ENCODE results near the gene RAB11FIP2.

RAB11FIP2 gene

GRCh38 chr10:118045837-118046394 lies 825 bp downstream of the RAB11FIP2 start:
- Mint-ChIP-seq H3K27ac (peak overlapping the region; percentile 88), H3K4me3 (peak overlapping the region; percentile 90), H3K9me3 (no peaks in the 10 kb centered on the region), H3K4me1 (peaks cover 16% of the 10 kb centered on the region), H3K36me3 (no peaks in the 10 kb centered on the region), H3K27me3 (no peaks in the 10 kb centered on the region)
- peak; percentile 12 for ATAC-seq (ENCODE audit: low read depth)
- peak in 1 of 2 donors; percentile 19 for DNase-seq (ENCODE audit: low spot score in 2 of 2)

- Mint-ChIP-seq H3K36me3 (no peaks in the 10 kb centered on the region), H3K4me3 (peak overlapping the region; percentile 90), H3K9me3 (no peaks in the 10 kb centered on the region), H3K27ac (peak overlapping the region; percentile 88), H3K27me3 (no peaks in the 10 kb centered on the region), H3K4me1 (peaks cover 16% of the 10 kb centered on the region)
- DNase-seq (ENCODE audit: low spot score in 2 of 2), result no peak
- ATAC-seq (ENCODE audit: low read depth), result no peak
These were observed 1.4 kb downstream of the RAB11FIP2 start for GRCh38 chr10:118045158-118045836.

GRCh38 chr10:118042827-118043242 lies 3.9 kb downstream of the RAB11FIP2 start:
- Mint-ChIP-seq H3K36me3 (peaks cover 7% of the 10 kb centered on the region), H3K9me3 (no peaks in the 10 kb centered on the region), H3K4me3 (no peak overlapping the region), H3K4me1 (peaks cover 16% of the 10 kb centered on the region), H3K27ac (no peak overlapping the region), H3K27me3 (no peaks in the 10 kb centered on the region)
- DNase-seq (ENCODE audit: low spot score in 2 of 2), result no peak
- ATAC-seq (ENCODE audit: low read depth), result no peak

GRCh38 chr10:118042336-118042735 lies 4.4 kb downstream of the RAB11FIP2 start:
- Mint-ChIP-seq H3K9me3 (no peaks in the 10 kb centered on the region), H3K36me3 (peaks cover 7% of the 10 kb centered on the region), H3K4me1 (peaks cover 16% of the 10 kb centered on the region), H3K27me3 (no peaks in the 10 kb centered on the region), H3K27ac (no peak overlapping the region), H3K4me3 (no peak overlapping the region)
- ATAC-seq (ENCODE audit: low read depth), result no peak
- DNase-seq (ENCODE audit: low spot score in 2 of 2), result no peak

- no peak for ATAC-seq (ENCODE audit: low read depth)
- no peak overlapping the region for H3K27ac Mint-ChIP-seq
- H3K4me1 Mint-ChIP-seq, result peaks cover 16% of the 10 kb centered on the region
- no peaks in the 10 kb centered on the region for H3K9me3 Mint-ChIP-seq
- no peaks in the 10 kb centered on the region for H3K27me3 Mint-ChIP-seq
- no peak overlapping the region for H3K4me3 Mint-ChIP-seq
- DNase-seq (ENCODE audit: low spot score in 2 of 2), result no peak
- peaks cover 7% of the 10 kb centered on the region for H3K36me3 Mint-ChIP-seq
These were observed 5.4 kb downstream of the RAB11FIP2 start for GRCh38 chr10:118041316-118041715.

GRCh38 chr10:118036281-118036875 lies 10.4 kb downstream of the RAB11FIP2 start:
- Mint-ChIP-seq H3K4me1 (peaks cover 1% of the 10 kb centered on the region), H3K27ac (no peak overlapping the region), H3K36me3 (peaks cover 17% of the 10 kb centered on the region), H3K9me3 (no peaks in the 10 kb centered on the region), H3K4me3 (no peak overlapping the region), H3K27me3 (no peaks in the 10 kb centered on the region)
- DNase-seq (ENCODE audit: low spot score in 2 of 2), result no peak
- ATAC-seq (ENCODE audit: low read depth), result no peak

- Mint-ChIP-seq H3K36me3 (peaks cover 20% of the 10 kb centered on the region), H3K9me3 (no peaks in the 10 kb centered on the region), H3K4me1 (peaks cover 3% of the 10 kb centered on the region), H3K27ac (no peak overlapping the region), H3K27me3 (no peaks in the 10 kb centered on the region), H3K4me3 (no peak overlapping the region)
- no peak for ATAC-seq (ENCODE audit: low read depth)
- DNase-seq (ENCODE audit: low spot score in 2 of 2), result no peak
These were observed 11.3 kb downstream of the RAB11FIP2 start for GRCh38 chr10:118035354-118036005.

- H3K36me3 Mint-ChIP-seq, result peaks cover 20% of the 10 kb centered on the region
- no peaks in the 10 kb centered on the region for H3K27me3 Mint-ChIP-seq
- ATAC-seq (ENCODE audit: low read depth) (no peak), DNase-seq (ENCODE audit: low spot score in 2 of 2) (no peak)
- peaks cover 3% of the 10 kb centered on the region for H3K4me1 Mint-ChIP-seq
- H3K4me3 Mint-ChIP-seq, result no peak overlapping the region
- no peak overlapping the region for H3K27ac Mint-ChIP-seq
- no peaks in the 10 kb centered on the region for H3K9me3 Mint-ChIP-seq
These were observed 11.9 kb downstream of the RAB11FIP2 start for GRCh38 chr10:118034791-118035261.

GRCh38 chr10:118033905-118034304 lies 12.8 kb downstream of the RAB11FIP2 start:
- ATAC-seq (ENCODE audit: low read depth), result no peak
- Mint-ChIP-seq H3K4me3 (no peak overlapping the region), H3K36me3 (peaks cover 19% of the 10 kb centered on the region), H3K27me3 (no peaks in the 10 kb centered on the region), H3K4me1 (peaks cover 6% of the 10 kb centered on the region), H3K9me3 (no peaks in the 10 kb centered on the region), H3K27ac (no peak overlapping the region)
- DNase-seq (ENCODE audit: low spot score in 2 of 2), result no peak

- DNase-seq (ENCODE audit: low spot score in 2 of 2), result no peak
- peaks cover 6% of the 10 kb centered on the region for H3K4me1 Mint-ChIP-seq
- no peak overlapping the region for H3K4me3 Mint-ChIP-seq
- H3K27ac Mint-ChIP-seq, result no peak overlapping the region
- peaks cover 17% of the 10 kb centered on the region for H3K36me3 Mint-ChIP-seq
- H3K9me3 Mint-ChIP-seq, result no peaks in the 10 kb centered on the region
- ATAC-seq (ENCODE audit: low read depth), result no peak
- H3K27me3 Mint-ChIP-seq, result no peaks in the 10 kb centered on the region
These were observed 14.2 kb downstream of the RAB11FIP2 start for GRCh38 chr10:118032564-118032963.

- Mint-ChIP-seq H3K4me1 (peaks cover 6% of the 10 kb centered on the region), H3K27me3 (no peaks in the 10 kb centered on the region), H3K36me3 (peaks cover 17% of the 10 kb centered on the region), H3K4me3 (no peak overlapping the region), H3K27ac (no peak overlapping the region), H3K9me3 (no peaks in the 10 kb centered on the region)
- ATAC-seq (ENCODE audit: low read depth) (no peak), DNase-seq (ENCODE audit: low spot score in 2 of 2) (no peak)
These were observed 15.2 kb downstream of the RAB11FIP2 start for GRCh38 chr10:118031351-118032075.

- Mint-ChIP-seq H3K9me3 (no peaks in the 10 kb centered on the region), H3K27me3 (no peaks in the 10 kb centered on the region), H3K4me3 (no peak overlapping the region), H3K4me1 (peaks cover 6% of the 10 kb centered on the region), H3K36me3 (peaks cover 18% of the 10 kb centered on the region), H3K27ac (no peak overlapping the region)
- ATAC-seq (ENCODE audit: low read depth) (no peak), DNase-seq (ENCODE audit: low spot score in 2 of 2) (no peak)
These were observed 18.1 kb downstream of the RAB11FIP2 start for GRCh38 chr10:118028619-118029018.

- Mint-ChIP-seq H3K36me3 (peaks cover 13% of the 10 kb centered on the region), H3K9me3 (no peaks in the 10 kb centered on the region), H3K27ac (no peak overlapping the region), H3K4me1 (peaks cover 6% of the 10 kb centered on the region), H3K27me3 (no peaks in the 10 kb centered on the region), H3K4me3 (no peak overlapping the region)
- DNase-seq (ENCODE audit: low spot score in 2 of 2) (no peak), ATAC-seq (ENCODE audit: low read depth) (no peak)
These were observed 19.3 kb downstream of the RAB11FIP2 start for GRCh38 chr10:118027397-118027796.

GRCh38 chr10:118026936-118027335 lies 19.8 kb downstream of the RAB11FIP2 start:
- Mint-ChIP-seq H3K4me1 (peaks cover 6% of the 10 kb centered on the region), H3K36me3 (peaks cover 11% of the 10 kb centered on the region), H3K4me3 (no peak overlapping the region), H3K9me3 (no peaks in the 10 kb centered on the region), H3K27ac (no peak overlapping the region), H3K27me3 (no peaks in the 10 kb centered on the region)
- ATAC-seq (ENCODE audit: low read depth) (no peak), DNase-seq (ENCODE audit: low spot score in 2 of 2) (no peak)

Data from memory B cell (primary cell).